ENCODE measurements around the gene MACF1. TPM values are rescaled to one million over a fixed set of nuclear protein-coding genes. Genes with fewer than 3 reads are reported as not detected.

The MACF1 gene
- total and polyA plus RNA-seq, 2 of the 13 experiments (the other 11 are each of a cell fraction or from before 2014, with no cell fraction given), result 36.7 to 65.4 TPM

DNA sequence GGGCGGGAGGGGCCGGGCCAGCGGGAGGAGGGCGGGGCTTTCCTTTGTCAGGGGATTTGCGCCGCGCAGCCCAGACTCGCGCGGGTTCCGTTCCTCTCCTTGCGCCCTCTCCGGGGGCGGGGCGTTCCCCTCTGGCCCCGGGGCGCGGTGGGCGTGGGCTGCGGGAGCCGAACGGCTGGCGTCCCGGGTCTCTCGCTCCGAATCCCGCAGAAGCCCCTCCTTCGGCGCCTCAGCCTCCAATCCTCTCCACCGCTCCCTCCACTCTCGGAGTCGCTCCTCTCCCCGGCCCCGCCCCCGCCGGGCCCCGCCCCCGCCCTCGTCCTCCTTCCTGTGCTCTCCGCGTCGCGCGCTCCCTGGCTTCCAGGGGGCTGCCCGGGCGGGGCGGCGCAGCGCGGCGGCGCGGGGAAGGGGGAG is 204.2 kb downstream of the MACF1 start (continued):
- TF ChIP-seq, protein P1, sequence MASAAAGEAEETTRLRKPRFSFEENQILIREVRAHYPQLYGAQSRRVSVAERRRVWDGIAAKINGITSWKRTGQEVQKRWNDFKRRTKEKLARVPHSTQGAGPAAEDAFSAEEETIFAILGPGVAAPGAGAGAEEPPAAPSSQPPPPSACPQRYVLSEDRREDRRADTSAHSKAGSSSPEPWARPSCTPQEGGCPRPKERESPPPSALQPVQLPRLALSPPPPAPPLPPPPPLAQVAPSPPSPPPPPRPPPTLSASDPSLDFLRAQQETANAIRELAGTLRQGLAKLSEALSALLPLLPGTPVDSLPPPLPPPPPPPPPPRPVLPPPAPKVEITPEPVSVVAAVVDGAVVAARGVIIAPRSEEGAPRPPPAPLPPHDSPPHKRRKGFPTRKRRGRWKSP (CRISPR knock-in tag; IDR thresholded peaks at IDR 0.05), result peak; percentile 100
- TF ChIP-seq MTF2 (CRISPR knock-in tag; IDR thresholded peaks at IDR 0.05; ENCODE audit: borderline replicate concordance), result 0 out of 2 replicates have a peak, but pooled peaks have one; percentile 41
- TF ChIP-seq ZNF782 (CRISPR knock-in tag; IDR thresholded peaks at IDR 0.05; ENCODE audit: borderline replicate concordance), result no peak
- TF ChIP-seq ZMYM4 (CRISPR knock-in tag; IDR thresholded peaks at IDR 0.05), result peak; percentile 50; the same call in 1 of the 2 replicates
- no peak for TF ChIP-seq HNRNPUL1 (IDR thresholded peaks at IDR 0.05; ENCODE audit: low read depth, low read length)
- no peak for TF ChIP-seq ZNF496 (CRISPR knock-in tag; IDR thresholded peaks at IDR 0.05; ENCODE audit: insufficient replicate concordance)
- TF ChIP-seq ZNF564 (CRISPR knock-in tag; IDR thresholded peaks at IDR 0.05), result no peak
- 0 out of 2 replicates have a peak, but pooled peaks have one; percentile 45 for TF ChIP-seq KDM2A (CRISPR knock-in tag; IDR thresholded peaks at IDR 0.05; ENCODE audit: borderline replicate concordance, low read depth)
- TF ChIP-seq SP140L (CRISPR knock-in tag; IDR thresholded peaks at IDR 0.05; ENCODE audit: borderline replicate concordance), result no peak

DNA sequence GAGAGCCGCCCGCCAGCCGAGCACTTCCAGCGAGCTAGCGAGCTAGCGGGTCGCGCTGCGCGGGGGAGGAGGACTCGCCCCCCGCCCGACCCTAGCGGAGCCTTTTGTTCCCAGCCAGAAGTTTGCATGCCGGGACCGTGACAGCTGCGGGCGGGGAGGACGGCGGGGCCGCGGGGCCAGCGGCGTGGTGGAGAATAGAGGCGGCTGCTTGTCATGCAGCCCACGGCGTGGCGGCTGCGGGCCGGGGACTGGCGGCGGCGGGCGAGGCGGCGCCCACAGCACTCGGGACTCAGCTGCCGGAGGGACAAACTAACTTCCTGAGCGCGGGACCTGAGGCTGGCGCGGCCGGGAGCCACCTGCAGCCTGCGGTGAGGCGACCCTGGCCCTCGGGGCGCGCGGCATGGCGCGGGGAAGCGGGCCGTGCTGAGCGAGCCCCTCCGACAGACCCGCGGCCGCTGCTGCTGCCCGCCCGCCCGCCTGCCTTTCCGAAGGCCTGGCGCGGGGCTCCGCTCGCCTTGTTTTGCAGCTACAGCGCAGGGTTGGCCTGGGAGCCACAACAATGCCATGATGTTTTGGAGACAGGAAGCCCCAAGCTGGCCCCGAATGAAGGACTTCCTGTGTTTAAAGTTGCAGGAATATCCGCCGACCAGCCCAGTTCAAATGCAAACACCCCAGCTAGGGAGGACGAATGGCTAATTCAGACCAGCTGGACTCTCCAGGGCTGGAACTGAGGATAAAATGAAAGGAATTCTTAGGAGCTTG is 204.7 kb downstream of the MACF1 start:
- Histone ChIP-seq H3K79me2 (ENCODE audit: insufficient read depth, low read length) (peaks cover 35% of the 10 kb centered on the region), H3K4me2 (ENCODE audit: low read depth, low read length) (peak overlapping the region; percentile 82), H4K20me1 (ENCODE audit: insufficient read depth, low read length) (peaks cover 25% of the 10 kb centered on the region), H3K27me3 (ENCODE audit: control insufficient read depth in 1 of 2, insufficient read depth in 2 of 2, low read length in 2 of 2) (no peaks in the 10 kb centered on the region; a peak in 1 of 5 replicates), H3K9me3 (ENCODE audit: low read length) (no peaks in the 10 kb centered on the region), H3K36me3 (replicated peaks in 1 of 2; ENCODE audit: control insufficient read depth in 1 of 2, insufficient read depth in 2 of 2, low read length in 2 of 2) (peaks cover 1 to 7% of the 10 kb centered on the region in 2 experiments; a peak in 1 of 5 replicates), H3K4me3 (replicated peaks in 1 of 3; ENCODE audit: insufficient read depth in 1 of 3, low read depth in 2 of 3, low read length in 3 of 3) (peak overlapping the region; percentile 70 to 82 (median 79)), H3K4me1 (ENCODE audit: insufficient read depth, low read length) (peaks cover 73% of the 10 kb centered on the region), H3K9ac (ENCODE audit: insufficient read depth, low read depth, low read length) (peak overlapping the region; percentile 75), H2AFZ (ENCODE audit: low read length) (no peak overlapping the region), H3K27ac (ENCODE audit: extremely low read length, insufficient read depth, low read length) (peak overlapping the region; percentile 81)
- DNase-seq (ENCODE audit: low spot score), result peak; percentile 72
- ChIA-PET POLR2A (interaction anchor here (1.2 to 5.1 kb wide), 6 partner anchors 10 to 251 kb away, joined by 5 to 41 read pairs (median 7); no protein-coding TSS in a partner anchor), CTCF (ENCODE audit: low intra/inter-chr PET ratio, low total read pairs) (no interaction called here)
- peak; percentile 33 for ATAC-seq
- in situ Hi-C loops (cut with HindIII; ENCODE audit: extremely low pct_ligation_motif_present, low pct_unique_long_range_greater_than_20kb) (no loop called here), intact Hi-C loops (cut with micrococcal nuclease; ENCODE audit: unreplicated experiment) (no loop called here)
- 0% methylated on average over 14 of the region's 71 CpGs for WGBS (ENCODE audit: low lambda C conversion rate)
- peak; percentile 70 for FAIRE-seq
- no TSS peak for BruUV-seq (replicated peaks)
- TF ChIP-seq ATRX (CRISPR knock-in tag; IDR thresholded peaks at IDR 0.05; ENCODE audit: borderline replicate concordance), result no peak
- TF ChIP-seq PCBP2 (optimal IDR thresholded peaks at IDR 0.05; ENCODE audit: low read depth, low read length, poor library complexity, severe bottlenecking), result no peak
- no peak for TF ChIP-seq ZNF589 (CRISPR knock-in tag; conservative IDR thresholded peaks at IDR 0.05)
- TF ChIP-seq HNF4G (IDR thresholded peaks at IDR 0.05; ENCODE audit: borderline replicate concordance, low read depth, low read length), result no peak
- TF ChIP-seq HNF4G (CRISPR knock-in tag; IDR thresholded peaks at IDR 0.05; ENCODE audit: borderline replicate concordance, low read depth), result no peak
- 0 out of 2 replicates have a peak, but pooled peaks have one; percentile 27 for TF ChIP-seq KAT7 (CRISPR knock-in tag; IDR thresholded peaks at IDR 0.05; ENCODE audit: borderline replicate concordance)
- TF ChIP-seq ARNT (IDR thresholded peaks at IDR 0.05), result no peak
- TF ChIP-seq ZNF674 (CRISPR knock-in tag; IDR thresholded peaks at IDR 0.05; ENCODE audit: low read depth), result no peak

Data from HepG2 (cell line).